HEK293 (cell line): ENCODE measurements around the gene GGTLC2.

ENCODE experiments used
- CTCF ChIA-PET: fragments of 350-600 bp; formaldehyde crosslinking; extraction: SDS; loops from one replicate; lab custom pipeline; 2021; ENCODE audit warnings: antibody characterized with exemption; lab: Yijun Ruan, JAX
- POLR2A ChIA-PET: fragments of 300-600 bp; formaldehyde crosslinking; extraction: SDS; loops from one replicate; lab custom pipeline; 2020; ENCODE audit warnings: antibody characterized with exemption, inconsistent platforms; lab: Yijun Ruan, JAX
- H3K27ac ChIP-seq: fragments of 200-500 bp; sonication (Bioruptor generic); 2 replicates; pipeline ENCODE4 v1.5.1; 2014; ENCODE audit warnings: low read depth, low read length, control low read depth, inconsistent platforms; ENCODE audit errors: extremely low read depth
- H3K36me3 ChIP-seq, 2 experiments: fragments of 200-500 bp in 1 of 2; sonication (Bioruptor generic) in 1 of 2; 1 replicate in 1 of 2; 2 replicates in 1 of 2; pipeline ENCODE4 v1.5.1; 2014 to 2017; ENCODE audit warnings: inconsistent platforms in 2 of 2, low read length in 2 of 2; ENCODE audit not compliant: control insufficient read depth in 2 of 2, insufficient read depth in 1 of 2
- H3K4me1 ChIP-seq: fragments of 200-500 bp; sonication (Bioruptor generic); 2 replicates; pipeline ENCODE4 v1.5.1; 2014; ENCODE audit warnings: mild to moderate bottlenecking, low read length, inconsistent platforms; ENCODE audit not compliant: control insufficient read depth, insufficient read depth
- H3K4me3 ChIP-seq: 2 replicates; pipeline ENCODE4 v1.5.1; 2011; ENCODE audit warnings: low read depth, mild to moderate bottlenecking, control low read depth, low read length, moderate library complexity
- H3K9me3 ChIP-seq: fragments of 200-500 bp; sonication (Bioruptor generic); 2 replicates; pipeline ENCODE4 v1.5.1; 2014; ENCODE audit warnings: low read depth, low read length, inconsistent platforms; ENCODE audit not compliant: control insufficient read depth, insufficient read depth
- BCL11B ChIP-seq: fragments of 450-650 bp; formaldehyde crosslinking; IDR thresholded peaks from 2 replicates; pipeline ENCODE4 v1.5.1; 2016; ENCODE audit warnings: low read depth, missing biosample characterization, missing genetic modification characterization
- EGR2 ChIP-seq: fragments of 450-650 bp; formaldehyde crosslinking; IDR thresholded peaks from 2 replicates; pipeline ENCODE4 v1.5.1; 2016; ENCODE audit warnings: low read depth, missing biosample characterization, missing genetic modification characterization
- HOXD13 ChIP-seq: sonication (generic); formaldehyde crosslinking; IDR thresholded peaks from 2 replicates; pipeline ENCODE4 v1.8.0; 2022; ENCODE audit warnings: missing genetic modification reagents, borderline replicate concordance
- ZIC2 ChIP-seq: fragments of 450-650 bp; formaldehyde crosslinking; IDR thresholded peaks from 2 replicates; pipeline ENCODE4 v1.5.1; 2016; ENCODE audit warnings: missing biosample characterization, missing genetic modification characterization
- ZNF133 ChIP-seq: fragments of 450-650 bp; formaldehyde crosslinking; IDR thresholded peaks from 2 replicates; pipeline ENCODE4 v1.5.1; 2016; ENCODE audit warnings: missing biosample characterization, missing genetic modification characterization
- ZNF214 ChIP-seq: fragments of 450-650 bp; formaldehyde crosslinking; IDR thresholded peaks from 2 replicates; pipeline ENCODE4 v1.5.1; 2017; ENCODE audit warnings: missing biosample characterization, mild to moderate bottlenecking, missing genetic modification characterization, borderline replicate concordance
- ZNF341 ChIP-seq: fragments of 450-650 bp; formaldehyde crosslinking; IDR thresholded peaks from 2 replicates; pipeline ENCODE4; 2016; ENCODE audit warnings: low read depth, missing biosample characterization, missing genetic modification characterization
- ZNF350 ChIP-seq: fragments of 450-650 bp; formaldehyde crosslinking; IDR thresholded peaks from 2 replicates; pipeline ENCODE4 v1.5.0; 2017; ENCODE audit warnings: missing biosample characterization, mild to moderate bottlenecking, missing genetic modification characterization
- ZNF354C ChIP-seq: fragments of 450-650 bp; formaldehyde crosslinking; IDR thresholded peaks from 2 replicates; pipeline ENCODE4 v1.5.1; 2016; ENCODE audit warnings: missing biosample characterization, missing genetic modification characterization, low read depth, borderline replicate concordance
- ZNF416 ChIP-seq: fragments of 450-650 bp; formaldehyde crosslinking; IDR thresholded peaks from 2 replicates; pipeline ENCODE4 v1.5.1; 2016; ENCODE audit warnings: missing biosample characterization, missing genetic modification characterization
- ZNF529 ChIP-seq: fragments of 450-650 bp; formaldehyde crosslinking; IDR thresholded peaks from 2 replicates; pipeline ENCODE4 v1.5.1; 2017; ENCODE audit warnings: missing genetic modification characterization, missing biosample characterization; ENCODE audit not compliant: insufficient replicate concordance
- ZNF600 ChIP-seq: fragments of 450-650 bp; formaldehyde crosslinking; IDR thresholded peaks from 2 replicates; pipeline ENCODE4 v1.5.1; 2016; ENCODE audit warnings: missing biosample characterization, missing genetic modification characterization
- ZNF777 ChIP-seq: fragments of 450-650 bp; formaldehyde crosslinking; IDR thresholded peaks from 2 replicates; pipeline ENCODE4 v1.5.1; 2017; ENCODE audit warnings: missing biosample characterization, missing genetic modification characterization, borderline replicate concordance
- TF ChIP-seq, protein P1 (sequence below): fragments of 450-650 bp; formaldehyde crosslinking; IDR thresholded peaks from 2 replicates; pipeline ENCODE4 v1.5.1; 2016; ENCODE audit warnings: missing biosample characterization, missing genetic modification characterization
- TF ChIP-seq, protein P2 (sequence below): fragments of 450-650 bp; formaldehyde crosslinking; IDR thresholded peaks from 2 replicates; pipeline ENCODE4 v1.5.1; 2017; ENCODE audit warnings: missing biosample characterization, missing genetic modification characterization
- TF ChIP-seq, protein P3 (sequence below): fragments of 450-650 bp; formaldehyde crosslinking; IDR thresholded peaks from 2 replicates; pipeline ENCODE4 v1.5.1; 2016; ENCODE audit warnings: missing biosample characterization, missing genetic modification characterization
- TF ChIP-seq, protein P4 (sequence below): IDR thresholded peaks from 2 replicates; pipeline ENCODE4 v1.6.1; 2011; ENCODE audit warnings: mild to moderate bottlenecking, low read depth, low read length, borderline replicate concordance

GGTLC2 gene

DNA sequence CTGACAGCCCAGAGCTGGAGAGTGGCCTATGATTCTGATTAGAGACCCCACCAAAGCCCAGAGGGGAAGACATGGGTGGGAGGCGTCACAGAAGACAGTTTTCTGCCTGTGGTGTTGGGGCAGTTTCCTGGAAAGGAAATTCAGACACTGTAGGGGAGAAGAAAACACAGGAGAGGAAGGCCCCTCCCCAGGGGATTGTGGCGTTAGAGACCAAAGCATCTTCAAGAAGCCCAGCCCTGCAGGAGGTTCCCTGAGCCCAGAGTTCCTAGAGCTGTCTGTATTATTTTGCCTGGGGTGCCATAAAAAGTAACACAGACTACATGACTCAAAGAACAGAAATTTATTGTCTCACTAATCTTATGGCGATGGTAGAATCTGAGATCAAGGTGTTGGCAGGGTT, 45.2 kb upstream of the GGTLC2 start:
- ChIA-PET CTCF (interaction anchor here (1.0 to 6.5 kb wide), 3 partner anchors 11 to 146 kb away, joined by 3 to 46 read pairs (median 11); no protein-coding TSS in a partner anchor), POLR2A (no interaction called here)
- H3K4me3 ChIP-seq = no peak overlapping the region
- H3K36me3 ChIP-seq = no peaks in the 10 kb centered on the region
- H3K4me1 ChIP-seq = no peaks in the 10 kb centered on the region
- TF ChIP-seq ZNF354C (tag by site-specific recombination) = no peak
- no peak for TF ChIP-seq ZNF350
- no peak for TF ChIP-seq ZNF600 (tag by site-specific recombination)
- no peak for TF ChIP-seq HOXD13 (CRISPR knock-in tag)
- 0 out of 2 replicates have a peak, but pooled peaks have one; percentile 9 for TF ChIP-seq ZIC2 (tag by site-specific recombination)
- TF ChIP-seq, protein P1, sequence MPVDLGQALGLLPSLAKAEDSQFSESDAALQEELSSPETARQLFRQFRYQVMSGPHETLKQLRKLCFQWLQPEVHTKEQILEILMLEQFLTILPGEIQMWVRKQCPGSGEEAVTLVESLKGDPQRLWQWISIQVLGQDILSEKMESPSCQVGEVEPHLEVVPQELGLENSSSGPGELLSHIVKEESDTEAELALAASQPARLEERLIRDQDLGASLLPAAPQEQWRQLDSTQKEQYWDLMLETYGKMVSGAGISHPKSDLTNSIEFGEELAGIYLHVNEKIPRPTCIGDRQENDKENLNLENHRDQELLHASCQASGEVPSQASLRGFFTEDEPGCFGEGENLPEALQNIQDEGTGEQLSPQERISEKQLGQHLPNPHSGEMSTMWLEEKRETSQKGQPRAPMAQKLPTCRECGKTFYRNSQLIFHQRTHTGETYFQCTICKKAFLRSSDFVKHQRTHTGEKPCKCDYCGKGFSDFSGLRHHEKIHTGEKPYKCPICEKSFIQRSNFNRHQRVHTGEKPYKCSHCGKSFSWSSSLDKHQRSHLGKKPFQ (tag by site-specific recombination) = no peak
- TF ChIP-seq, protein P2, sequence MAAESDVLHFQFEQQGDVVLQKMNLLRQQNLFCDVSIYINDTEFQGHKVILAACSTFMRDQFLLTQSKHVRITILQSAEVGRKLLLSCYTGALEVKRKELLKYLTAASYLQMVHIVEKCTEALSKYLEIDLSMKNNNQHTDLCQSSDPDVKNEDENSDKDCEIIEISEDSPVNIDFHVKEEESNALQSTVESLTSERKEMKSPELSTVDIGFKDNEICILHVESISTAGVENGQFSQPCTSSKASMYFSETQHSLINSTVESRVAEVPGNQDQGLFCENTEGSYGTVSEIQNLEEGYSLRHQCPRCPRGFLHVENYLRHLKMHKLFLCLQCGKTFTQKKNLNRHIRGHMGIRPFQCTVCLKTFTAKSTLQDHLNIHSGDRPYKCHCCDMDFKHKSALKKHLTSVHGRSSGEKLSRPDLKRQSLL (tag by site-specific recombination) = no peak
- H3K9me3 ChIP-seq = no peaks in the 10 kb centered on the region
- no peak overlapping the region for H3K27ac ChIP-seq

DNA sequence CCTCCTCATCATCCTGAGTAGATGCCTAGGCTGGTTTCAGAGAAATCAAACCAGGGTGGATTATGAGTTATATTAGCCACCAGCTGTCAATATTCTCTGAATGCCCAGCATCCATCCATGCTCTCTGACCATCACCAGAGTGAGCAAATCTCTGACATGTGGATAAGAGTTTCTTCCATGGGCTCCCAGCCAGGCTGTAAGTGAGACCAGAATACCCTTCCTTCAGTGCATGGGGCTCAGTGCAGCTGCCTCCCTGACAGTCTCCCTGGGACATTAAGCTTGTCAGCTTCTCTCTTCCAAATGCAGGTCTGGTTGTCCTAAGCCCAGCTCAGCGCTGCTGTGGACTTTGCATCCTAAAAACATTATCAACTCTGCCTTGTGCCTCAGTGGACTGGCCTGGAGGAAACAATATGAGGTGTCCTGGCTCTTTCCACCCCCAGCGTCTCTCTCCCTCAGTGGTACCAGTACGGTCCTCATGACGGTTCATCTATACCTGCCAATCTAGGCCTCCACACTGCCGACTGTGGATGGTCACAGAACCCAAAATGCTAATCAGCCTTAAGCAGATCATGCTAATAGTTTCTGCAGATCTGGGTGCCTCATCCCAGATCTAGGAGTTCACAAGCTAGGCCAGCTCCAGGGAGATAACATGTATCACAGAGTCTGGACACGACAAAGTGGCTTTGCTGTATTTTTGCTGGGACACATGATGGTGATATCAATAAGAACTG, 43.7 kb upstream of the GGTLC2 start:
- H3K9me3 ChIP-seq = no peaks in the 10 kb centered on the region
- CTCF ChIA-PET = interaction anchor here (0.5 to 6.5 kb wide), 11 partner anchors 13 to 358 kb away, joined by 3 to 46 read pairs (median 3); partner anchors contain the start of gene GGTLC2
- H3K36me3 ChIP-seq = no peaks in the 10 kb centered on the region
- no peaks in the 10 kb centered on the region for H3K4me1 ChIP-seq
- TF ChIP-seq ZNF133 (tag by site-specific recombination) = no peak
- TF ChIP-seq ZNF214 (tag by site-specific recombination) = no peak
- TF ChIP-seq ZNF341 (tag by site-specific recombination) = no peak
- TF ChIP-seq, protein P3, sequence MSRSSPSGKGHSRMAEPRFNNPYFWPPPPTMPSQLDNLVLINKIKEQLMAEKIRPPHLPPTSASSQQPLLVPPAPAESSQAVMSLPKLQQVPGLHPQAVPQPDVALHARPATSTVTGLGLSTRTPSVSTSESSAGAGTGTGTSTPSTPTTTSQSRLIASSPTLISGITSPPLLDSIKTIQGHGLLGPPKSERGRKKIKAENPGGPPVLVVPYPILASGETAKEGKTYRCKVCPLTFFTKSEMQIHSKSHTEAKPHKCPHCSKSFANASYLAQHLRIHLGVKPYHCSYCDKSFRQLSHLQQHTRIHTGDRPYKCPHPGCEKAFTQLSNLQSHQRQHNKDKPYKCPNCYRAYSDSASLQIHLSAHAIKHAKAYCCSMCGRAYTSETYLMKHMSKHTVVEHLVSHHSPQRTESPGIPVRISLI = no peak
- TF ChIP-seq BCL11B = no peak
- no peak for TF ChIP-seq EGR2
- no peak for TF ChIP-seq ZNF350
- no peak for TF ChIP-seq ZNF777 (tag by site-specific recombination)
- TF ChIP-seq, protein P4, sequence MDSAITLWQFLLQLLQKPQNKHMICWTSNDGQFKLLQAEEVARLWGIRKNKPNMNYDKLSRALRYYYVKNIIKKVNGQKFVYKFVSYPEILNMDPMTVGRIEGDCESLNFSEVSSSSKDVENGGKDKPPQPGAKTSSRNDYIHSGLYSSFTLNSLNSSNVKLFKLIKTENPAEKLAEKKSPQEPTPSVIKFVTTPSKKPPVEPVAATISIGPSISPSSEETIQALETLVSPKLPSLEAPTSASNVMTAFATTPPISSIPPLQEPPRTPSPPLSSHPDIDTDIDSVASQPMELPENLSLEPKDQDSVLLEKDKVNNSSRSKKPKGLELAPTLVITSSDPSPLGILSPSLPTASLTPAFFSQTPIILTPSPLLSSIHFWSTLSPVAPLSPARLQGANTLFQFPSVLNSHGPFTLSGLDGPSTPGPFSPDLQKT = no peak
- TF ChIP-seq ZNF416 = no peak
- no peak for TF ChIP-seq ZNF529 (tag by site-specific recombination)
- no peak overlapping the region for H3K27ac ChIP-seq
- POLR2A ChIA-PET = no interaction called here
- H3K4me3 ChIP-seq = no peak overlapping the region
